Epidermal melanocyte (primary cell): Measurements from ENCODE around the gene DNAH17.

ENCODE experiments used
- DNase-seq: peaks from one replicate; pipeline ENCODE4 v3.0.0; 2011; ENCODE audit warnings: low spot score; ENCODE audit not compliant: insufficient read length

Gene DNAH17

DNA sequence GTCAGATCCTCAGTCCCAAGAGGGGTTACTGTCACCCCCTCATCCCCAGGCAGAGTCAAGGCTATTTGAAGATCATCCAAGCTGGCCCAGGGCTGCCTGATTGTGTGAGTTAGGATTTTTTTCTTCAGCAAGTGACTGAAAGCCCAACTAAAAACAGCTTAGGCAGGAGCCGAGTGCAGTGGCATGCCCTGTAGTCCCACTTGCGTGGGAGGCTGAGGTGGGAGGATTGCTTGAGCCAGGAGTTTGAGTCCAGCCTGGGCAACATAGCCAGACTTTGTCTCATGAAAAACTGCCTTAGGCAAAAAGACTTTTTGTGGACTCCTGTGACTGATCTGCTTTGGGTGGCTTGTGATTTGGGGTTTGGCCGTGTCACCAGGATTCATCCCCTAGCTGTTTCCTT is 178.8 kb downstream of the DNAH17 start:
- DNase-seq = no peak

DNA sequence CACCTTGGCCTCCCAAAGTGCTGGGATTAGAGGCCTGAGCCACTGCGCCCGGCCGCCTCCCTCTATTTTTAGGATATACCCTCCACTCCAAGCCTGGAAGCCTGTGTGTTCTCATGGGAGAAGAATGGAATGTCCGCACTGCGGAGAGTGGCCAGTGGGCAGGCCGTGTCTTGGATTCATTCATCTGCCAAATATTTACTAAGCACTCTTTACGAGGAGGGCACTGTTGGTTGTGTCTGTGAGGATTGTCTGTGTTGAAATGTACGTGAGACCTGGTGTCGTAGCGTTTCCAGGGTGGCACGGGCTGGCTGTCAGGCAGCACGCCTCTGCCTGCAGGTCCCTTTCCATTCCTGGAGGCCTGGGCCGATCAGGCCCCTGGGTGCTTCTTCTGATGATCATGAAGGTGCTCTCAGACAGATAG is 179.5 kb downstream of the DNAH17 start:
- DNase-seq = no peak

DNA sequence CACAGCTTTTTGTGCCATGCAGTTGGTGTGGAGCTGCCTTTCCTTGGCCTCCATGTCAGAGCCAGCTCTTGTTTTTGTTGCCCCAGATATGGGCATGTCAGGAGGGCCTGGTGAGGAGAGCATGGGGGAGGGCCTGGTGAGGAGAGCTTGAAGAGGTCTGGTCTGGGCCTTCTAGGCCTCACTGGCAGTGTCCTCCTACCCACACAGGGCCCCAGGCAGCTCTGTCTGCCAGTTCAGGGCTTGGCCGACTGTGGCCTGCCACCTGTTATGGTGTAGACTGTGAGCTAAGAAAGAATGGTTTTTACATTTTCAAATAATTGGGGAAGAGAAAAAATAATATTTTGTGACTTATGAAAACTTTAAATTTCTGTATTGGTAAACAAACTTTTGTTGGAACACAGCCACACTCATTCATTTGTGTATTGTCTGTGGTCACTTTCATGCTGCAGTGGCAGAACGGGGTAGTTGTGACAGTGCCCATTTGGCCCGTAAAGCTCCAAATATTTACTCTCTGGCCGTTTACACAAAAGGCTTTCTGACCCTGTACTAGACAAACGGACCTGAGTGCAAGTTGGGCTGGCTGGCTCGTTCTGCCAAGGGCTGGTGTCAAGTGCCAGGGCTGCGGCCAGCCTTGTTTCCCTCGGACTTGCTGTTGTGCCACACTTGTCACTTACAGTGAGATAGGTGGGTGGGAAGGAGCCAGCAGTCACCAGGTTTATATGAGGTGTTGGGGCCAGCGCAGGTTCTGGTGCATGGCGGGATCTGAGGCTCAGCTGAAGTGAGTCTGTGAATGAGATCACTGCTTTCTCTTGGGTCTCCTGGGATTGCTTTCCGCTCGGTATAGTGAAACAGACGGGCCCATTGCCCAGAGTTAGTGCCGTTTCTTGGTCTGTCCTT is 180.5 kb downstream of the DNAH17 start:
- no peak for DNase-seq

DNA sequence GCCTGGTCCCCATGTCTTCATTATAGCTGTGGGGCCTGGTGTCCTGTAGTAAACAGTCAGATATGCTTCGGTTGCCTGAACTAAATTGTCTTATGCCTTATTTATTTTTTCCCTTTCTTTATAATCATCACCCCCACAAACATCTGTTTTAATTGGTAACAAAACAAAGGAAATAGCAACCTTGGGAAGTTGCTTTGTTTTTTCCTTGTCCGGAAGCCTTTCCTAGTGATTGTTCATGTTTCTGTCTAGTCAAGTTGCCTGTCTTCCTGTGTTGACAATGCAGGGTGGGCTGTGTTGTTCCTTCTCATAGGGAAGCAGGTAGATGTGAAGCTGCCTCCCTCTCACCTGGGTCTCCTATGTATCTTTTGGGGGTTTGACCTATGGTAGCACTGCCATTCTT is 182.0 kb downstream of the DNAH17 start:
- no peak for DNase-seq

DNA sequence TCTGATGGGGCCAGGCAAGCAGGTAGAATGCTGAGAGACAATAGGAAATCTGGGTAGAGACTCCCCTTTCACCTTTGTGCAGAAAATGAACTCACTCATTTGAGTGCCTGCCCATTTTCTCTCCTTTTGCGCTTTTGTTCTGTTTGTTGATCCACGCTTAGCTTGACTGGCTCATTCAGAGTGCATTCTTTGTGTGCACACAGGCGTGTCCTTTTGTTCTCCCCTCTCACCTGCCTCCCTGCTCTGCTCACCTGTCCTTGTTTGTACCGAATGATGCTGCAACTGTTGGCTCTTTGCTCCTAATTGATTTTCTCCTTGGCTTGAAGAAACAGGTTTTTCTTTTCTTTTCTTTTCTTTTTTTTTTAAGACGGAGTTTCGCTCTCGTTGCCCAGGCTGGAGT is 183.0 kb downstream of the DNAH17 start:
- no peak for DNase-seq

DNA sequence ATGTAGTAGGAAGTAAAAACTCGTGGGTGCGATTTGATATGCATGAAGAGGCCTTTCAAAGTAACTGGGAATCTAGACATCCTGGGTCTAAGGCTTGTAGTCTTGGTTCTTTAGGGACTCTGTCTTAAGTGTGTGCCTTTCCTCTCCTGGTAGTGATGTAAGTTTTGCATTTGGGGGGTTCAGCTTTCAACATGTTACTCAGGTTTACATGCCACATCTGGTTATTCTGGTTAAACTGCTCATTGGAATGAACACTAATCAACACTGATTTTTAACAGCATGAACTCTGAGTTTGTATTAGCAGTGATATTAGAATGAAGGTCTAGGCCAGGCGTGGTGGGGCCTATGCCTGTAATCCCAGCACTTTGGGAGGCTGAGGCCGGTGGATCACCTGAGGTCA is 183.6 kb downstream of the DNAH17 start:
- no peak for DNase-seq

DNA sequence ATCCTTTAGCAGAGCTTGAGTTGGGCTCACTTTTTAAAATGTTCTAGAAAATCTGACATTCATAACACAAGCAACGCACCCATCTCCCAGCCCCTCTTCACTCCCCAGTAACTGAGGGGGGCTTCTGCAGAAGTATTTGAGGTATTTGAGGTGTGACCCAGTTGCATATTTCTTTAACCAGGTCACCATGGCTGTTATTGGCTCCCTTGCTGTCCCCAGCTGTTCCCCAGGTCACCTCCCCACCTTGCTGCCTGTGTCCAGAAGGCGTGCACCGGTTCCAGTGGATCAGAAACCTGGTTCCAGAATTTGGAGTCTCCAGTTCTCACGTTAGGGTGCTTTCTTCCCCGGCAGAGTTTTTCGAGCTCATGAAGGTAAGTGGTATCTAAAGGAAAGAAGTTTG is 184.9 kb downstream of the DNAH17 start:
- DNase-seq = no peak

DNA sequence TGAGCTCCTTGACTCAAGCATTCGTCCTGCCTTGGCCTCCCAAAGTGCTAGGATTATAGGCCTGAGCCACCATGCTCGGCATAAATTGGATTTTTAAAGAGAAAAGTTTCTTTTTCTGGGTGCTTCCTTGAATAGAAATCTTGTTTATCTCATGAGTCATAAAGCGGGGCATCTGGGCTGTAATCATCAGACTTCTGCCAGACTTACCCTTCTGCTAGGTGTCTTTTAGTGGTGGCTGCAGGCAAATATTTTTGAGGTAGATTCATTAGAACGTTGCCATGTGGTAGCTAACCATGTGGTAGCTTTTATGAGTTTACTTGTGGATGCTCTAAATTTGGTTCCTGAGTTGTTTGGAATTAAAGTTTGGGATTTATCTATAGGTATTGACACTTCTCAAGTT is 185.4 kb downstream of the DNAH17 start:
- DNase-seq = no peak

DNA sequence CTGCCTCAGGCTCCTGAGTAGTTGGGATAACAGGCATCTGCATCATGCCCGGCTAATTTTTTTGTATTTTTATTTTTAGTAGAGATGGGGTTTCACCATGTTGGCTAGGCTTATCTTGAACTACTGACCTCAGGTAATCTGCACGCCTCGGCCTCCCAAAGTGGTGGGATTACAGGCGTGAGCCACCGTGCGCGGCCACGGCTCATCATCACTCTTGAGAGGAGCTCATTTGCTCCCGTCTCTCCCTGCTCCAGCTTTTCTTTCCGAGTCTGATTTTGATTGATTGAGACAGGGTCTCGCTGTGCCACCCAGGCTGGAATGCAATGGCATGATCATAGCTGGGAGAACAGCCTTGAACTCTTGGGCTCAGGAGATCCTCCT is 186.2 kb downstream of the DNAH17 start:
- no peak for DNase-seq

DNA sequence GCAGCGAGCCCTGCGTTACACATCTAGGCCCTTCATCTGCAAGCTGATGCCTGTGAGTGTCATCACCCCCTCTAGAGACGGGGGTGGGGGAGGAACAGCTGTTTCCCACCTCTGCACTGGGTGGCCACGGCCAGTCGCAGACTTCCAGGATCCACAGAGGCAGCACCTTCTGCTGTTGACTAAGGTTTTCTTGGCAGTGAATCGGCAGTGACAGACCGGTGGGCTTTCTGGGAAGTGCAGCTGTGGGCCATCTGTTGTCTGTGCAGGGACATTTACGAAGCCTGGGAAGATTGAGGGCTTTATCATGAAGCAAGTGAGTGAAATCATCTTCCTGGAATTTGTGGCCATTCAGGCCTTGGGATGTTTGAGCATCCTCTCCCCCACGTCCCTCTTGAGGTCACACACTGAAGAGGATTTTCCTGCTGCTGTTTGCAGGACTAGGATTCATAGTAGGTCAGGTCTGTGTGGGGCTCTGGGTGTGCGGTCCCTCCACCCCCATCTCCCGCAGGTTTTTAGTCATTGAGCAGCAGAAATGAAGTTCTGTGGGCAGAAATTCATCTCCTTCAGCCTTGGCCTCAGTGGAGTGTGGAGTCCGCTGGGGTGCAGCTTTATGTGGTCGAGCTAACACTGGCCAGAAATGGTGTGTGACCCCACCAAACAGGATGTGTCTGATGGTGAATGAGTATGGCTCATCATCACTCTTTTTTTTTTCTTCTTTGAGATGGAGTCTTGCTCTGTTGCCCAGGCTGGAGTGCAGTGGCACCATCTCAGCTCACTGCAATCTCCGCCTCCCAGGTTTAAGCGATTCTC is 186.8 kb downstream of the DNAH17 start:
- DNase-seq = no peak

DNA sequence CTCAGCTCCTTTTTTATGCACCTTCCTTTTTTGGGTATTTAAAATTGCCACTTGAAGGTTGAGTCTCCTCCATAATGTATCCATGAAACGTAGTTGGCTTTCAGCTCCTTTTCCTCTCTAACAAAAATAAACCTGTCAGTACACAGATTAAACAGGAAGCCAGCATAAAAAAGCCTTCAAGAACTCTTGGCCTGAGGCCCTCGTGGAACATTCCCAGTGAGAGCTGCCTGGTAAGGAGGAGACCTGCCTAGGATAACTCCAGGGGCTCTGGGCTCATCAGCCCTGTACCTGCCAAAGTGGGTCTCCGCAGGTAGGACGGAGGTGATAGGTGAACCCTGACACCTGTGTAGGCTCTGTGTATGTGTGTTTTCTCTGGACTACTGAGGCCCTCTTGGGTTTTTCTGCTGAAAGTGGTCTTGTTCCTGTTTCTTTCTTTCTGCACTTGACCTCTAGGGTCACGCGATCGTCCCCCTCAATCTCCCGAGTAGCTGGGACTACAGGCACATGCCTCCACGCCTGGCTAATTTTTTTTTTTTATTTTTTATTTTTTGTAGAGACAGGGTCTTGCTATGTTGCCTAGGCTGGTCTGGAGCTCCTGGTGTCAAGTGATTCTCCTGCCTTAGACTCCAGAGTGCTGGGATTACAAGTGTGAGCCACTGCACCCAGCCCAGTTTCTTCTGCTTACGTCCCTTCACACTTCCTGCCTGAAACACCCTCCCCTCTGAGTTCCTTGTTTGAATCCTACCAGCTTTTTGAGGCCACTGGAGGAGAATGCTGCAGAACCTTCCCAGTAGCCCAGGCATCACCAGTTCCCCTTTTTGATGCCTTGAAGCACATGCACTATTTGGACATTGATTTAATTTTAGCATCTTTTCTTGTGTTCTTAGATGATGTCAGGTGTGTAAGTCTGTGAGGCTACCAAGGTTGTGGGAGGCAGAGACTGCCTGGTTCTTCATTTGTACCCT is 188.9 kb downstream of the DNAH17 start:
- DNase-seq = no peak

DNA sequence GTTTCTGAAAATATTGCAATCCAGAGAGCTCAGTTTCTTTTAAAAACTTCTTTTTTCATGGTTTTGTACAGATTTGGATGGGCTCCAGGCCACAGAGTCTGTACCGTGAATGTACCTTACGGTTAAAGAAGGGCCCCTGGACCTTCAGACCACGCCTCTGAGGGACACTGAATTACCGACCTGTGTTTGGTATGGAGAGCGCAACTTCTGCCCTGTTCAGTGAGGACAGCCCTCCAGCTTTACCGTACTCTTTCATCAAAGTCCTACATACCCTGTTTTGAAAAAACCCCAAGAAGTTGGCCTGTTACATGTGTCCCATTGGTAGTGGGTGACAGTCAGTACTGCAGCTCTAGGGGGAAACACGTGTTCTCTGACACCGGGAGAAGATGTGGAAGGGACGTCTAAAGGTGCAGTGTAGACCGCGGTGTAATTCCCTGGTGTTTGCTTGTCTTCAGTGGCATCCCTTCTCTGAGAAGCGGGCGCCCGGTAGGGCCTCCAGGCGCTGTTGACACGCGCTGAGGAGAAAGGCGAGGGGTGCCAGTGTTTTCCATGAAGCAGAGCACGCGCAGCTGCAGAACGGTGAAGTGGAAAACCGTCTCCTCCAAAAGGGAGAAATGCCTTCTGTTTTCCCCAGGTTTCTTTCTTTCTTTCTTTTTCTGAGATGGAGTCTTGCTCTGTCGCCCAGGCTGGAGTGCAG is 192.6 kb downstream of the DNAH17 start:
- DNase-seq = no peak

DNA sequence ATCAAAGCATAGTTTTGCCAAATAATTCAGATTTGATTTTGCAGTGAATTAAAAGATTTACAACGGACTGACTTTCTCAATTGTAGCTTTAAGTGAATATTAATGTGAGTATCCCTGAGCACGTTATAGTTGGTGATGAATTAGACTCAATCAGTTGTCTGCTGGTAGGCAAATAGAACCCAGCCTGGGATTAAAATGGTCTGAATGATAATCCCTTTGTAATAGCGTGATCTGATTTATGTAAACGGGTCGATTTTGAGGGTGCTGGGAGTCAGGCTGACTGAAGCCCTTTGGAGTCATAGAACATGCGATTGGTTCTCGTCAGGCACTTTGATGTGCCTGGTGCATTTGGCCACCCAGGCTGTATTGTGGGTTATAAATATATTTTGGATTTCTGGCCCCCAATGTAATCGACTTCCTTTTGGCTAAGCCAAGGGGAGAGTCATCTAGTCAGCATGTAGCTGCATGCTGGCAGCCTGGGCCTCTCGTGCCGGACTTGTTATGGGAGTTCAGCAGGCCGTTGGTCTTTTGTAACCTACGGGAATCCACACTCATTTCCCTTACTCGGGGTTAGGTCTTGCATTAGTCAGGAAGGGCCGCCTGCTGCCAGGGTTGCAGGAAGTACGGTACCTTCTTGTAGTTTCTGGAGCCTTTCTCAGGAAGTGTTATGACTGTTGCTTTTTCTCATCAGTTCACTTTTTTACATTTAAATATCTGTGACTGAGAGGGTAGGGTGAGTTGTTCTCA is 193.3 kb downstream of the DNAH17 start:
- peak; percentile 47 for DNase-seq

DNA sequence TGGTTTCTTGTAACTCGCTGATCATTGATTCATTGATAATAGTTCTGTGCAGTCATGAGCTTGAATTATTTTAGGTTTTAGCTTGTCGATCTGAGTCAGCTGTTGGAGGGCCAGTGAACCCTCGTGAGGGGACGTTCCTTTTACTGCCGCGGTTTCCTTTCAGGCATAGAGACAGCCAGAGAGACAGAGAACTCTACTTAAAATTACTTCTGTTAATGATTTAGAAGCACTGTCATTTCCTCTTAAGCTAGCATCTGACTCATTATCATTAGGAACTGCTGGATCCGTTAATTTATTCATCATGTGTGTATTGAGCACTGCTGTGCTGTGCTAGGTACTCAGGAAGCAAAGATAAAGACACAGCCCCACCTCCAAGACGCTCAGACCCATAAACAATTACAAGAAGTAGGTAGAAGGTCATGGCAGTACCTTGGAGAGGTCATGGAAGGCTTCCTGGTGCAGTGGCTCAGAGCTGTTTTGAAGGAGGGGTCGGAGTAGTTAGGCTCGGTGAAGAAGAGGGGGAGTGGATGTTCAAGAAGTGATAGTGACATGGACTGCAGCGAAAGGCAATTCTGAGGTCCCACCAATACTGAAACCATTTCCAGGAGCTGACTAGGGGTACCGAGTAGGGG is 195.5 kb downstream of the DNAH17 start:
- no peak for DNase-seq

DNA sequence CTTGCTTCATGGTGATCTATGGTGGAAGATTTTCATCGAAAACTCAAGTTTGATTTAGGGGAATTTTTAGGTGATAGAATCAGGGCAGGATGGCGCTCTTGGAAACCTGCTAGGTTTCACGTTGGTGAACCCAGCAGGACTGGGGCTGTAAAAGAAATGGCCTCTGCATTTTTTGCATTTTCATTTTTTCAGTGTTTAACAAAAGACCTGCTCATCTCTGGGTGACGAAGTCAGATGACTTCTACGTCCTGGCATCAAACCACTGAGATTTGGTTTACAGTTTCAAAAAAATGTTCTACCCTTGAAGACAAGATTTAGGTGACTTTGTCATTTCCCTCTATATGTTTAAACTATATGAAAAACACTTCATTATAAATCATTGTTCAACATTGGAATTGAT is 196.8 kb downstream of the DNAH17 start:
- no peak for DNase-seq

DNA sequence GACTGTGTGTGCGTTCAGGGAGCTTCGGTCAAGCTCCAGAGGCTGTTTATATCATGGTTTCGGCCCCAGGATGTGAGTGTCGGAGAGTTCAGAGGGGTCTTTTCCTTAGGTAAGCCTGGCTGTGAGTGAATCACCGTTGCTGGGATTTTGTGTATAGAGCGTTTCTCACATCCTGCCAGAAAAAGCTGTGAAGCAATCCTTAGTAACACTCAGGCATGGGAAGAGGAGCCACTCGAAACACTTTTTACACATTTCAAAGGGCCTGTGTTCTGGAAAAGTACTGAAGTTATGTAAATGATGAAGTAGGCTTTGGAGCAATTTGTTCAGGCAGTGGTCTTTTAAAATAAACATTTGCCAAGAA is 198.1 kb downstream of the DNAH17 start:
- DNase-seq = no peak

DNA sequence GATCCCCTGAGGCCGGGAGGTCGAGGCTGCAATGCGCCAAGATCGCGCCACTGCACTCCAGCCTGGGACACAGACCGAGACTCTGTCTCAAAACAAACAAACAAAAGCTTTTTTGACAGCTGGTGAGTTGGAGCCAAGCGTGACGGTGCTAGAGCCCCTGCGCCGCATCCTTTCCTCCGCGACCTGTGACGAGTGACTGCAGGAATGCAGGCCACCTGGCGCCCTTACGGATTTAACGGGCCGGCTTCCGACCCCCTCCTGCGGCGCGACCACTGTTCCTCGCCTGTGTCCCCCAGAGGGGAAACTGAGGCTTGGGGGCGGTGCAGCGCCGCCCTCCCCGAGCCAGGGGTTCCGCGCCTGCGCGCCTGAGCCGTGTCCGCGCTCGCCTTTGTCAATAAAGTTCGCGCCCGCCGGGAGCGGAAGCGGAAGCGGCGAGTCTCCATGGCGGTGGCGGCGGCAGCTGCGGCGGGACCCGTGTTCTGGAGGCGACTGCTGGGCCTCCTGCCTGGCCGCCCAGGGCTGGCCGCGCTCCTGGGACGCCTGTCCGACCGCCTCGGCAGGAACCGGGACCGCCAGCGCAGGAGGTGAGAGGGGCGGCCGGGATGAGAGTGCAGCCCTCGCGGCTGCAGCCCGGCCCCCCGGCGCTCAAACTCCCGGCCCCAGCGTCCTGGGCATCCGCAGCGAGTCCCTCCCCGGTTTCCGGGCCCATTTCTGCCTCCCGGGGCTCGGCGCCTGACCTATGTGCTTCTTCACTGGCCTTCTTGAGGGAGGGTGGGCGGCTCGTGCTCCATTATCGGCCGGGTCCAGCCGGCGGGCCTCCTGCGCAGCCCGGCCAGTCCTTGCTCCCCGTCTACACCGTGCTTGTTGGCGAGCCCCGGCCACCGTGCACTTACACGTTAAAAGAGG is 198.7 kb downstream of the DNAH17 start, which contains the start of gene PGS1:
Gene PGS1 (plus strand): TSS at position 425 of the 906 bp plus-strand sequence. CDS start 17 bp downstream, at position 442.
- DNase-seq = peak; percentile 73

DNA sequence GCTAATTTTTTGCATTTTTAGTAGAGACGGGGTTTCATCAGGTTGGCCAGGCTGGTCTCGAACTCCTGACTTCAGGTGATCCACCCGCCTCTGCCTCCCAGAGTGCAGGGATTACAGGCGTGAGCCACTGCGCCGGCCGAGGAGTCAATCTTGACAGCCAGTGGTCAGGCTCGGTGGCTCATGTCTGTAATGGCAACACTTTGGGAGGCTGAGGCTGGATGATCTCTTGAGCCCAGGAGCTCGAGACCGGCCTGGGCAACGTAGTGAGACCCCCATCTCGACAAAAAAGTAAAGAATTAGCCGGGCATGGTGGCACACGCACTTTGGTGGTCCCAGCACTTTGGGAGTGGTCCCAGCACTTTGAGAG is 199.4 kb downstream of the DNAH17 start:
- no peak for DNase-seq

DNA sequence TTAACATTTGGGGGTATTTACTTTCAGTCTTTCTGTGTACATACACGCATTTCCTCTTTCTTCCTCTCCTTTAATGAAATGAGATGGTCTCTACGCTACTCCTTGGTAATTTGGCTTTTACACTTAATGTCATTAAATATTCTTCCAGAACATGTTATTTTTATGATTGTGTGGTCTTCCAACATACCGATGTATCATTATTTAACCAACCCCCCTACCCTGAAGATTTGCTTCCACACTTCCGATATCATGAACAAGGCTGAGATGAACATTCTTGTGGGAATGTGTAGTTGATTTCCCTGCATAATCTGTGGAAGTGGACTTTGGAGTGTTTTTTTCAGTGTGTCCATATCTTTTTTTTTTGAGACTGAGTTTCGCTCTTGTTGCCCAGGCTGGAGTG is 201.0 kb downstream of the DNAH17 start:
- DNase-seq = no peak
